ENCODE data around the gene SLC7A14. TPM values are rescaled to one million over a fixed set of nuclear protein-coding genes. Genes with fewer than 3 reads are reported as not detected.

Gene SLC7A14
- total RNA-seq, 2 experiments from 2014 or later = not detected

GRCh38 chr3:170488802-170489201 is 97.1 kb downstream of the SLC7A14 start:
- no peak for DNase-seq (ENCODE audit: low spot score)
- POLR2A ChIA-PET = interaction anchor here (0.6 kb wide), 1 partner anchor 895 kb away, joined by 3 read pairs; no protein-coding TSS in a partner anchor
- CTCF ChIA-PET (ENCODE audit: unreplicated experiment) = no interaction called here

GRCh38 chr3:170487031-170487430 is 98.8 kb downstream of the SLC7A14 start:
- H3K4me1 ChIP-seq (ENCODE audit: insufficient read depth, low read length, poor library complexity, severe bottlenecking) = no peaks in the 10 kb centered on the region
- H3K79me2 ChIP-seq (ENCODE audit: insufficient read depth, low read depth, low read length) = no peaks in the 10 kb centered on the region
- no peak overlapping the region for H2AFZ ChIP-seq (ENCODE audit: low read length)
- H3K27ac ChIP-seq (ENCODE audit: low read depth, low read length, poor library complexity, severe bottlenecking) = no peak overlapping the region
- TF ChIP-seq EZH2phosphoT487 (IDR thresholded peaks at IDR 0.05; ENCODE audit: borderline replicate concordance, low read depth, low read length) (no peak), CTCF (conservative IDR thresholded peaks at IDR 0.05; ENCODE audit: low read length) (no peak)
- ChIA-PET CTCF (ENCODE audit: unreplicated experiment) (no interaction called here), POLR2A (interaction anchor here (0.6 to 1.7 kb wide), 4 partner anchors 10 to 138 kb away, joined by 3 to 8 read pairs (median 4); partner anchors contain the start of gene SLC7A14)
- no peaks in the 10 kb centered on the region for H4K20me1 ChIP-seq (ENCODE audit: insufficient read depth, low read length)
- no peaks in the 10 kb centered on the region for H3K9me2 ChIP-seq (ENCODE audit: insufficient read depth, low read length)
- no peak overlapping the region for H3K4me2 ChIP-seq (ENCODE audit: low read length)
- H3K36me3 ChIP-seq (ENCODE audit: insufficient read depth, low read length) = no peaks in the 10 kb centered on the region
- H3K9me3 ChIP-seq (ENCODE audit: low read length) = no peaks in the 10 kb centered on the region
- no peak overlapping the region for H3K4me3 ChIP-seq (ENCODE audit: low read depth, low read length, poor library complexity, severe bottlenecking)
- no peak for DNase-seq (ENCODE audit: low spot score)
- no TSS peak for BruUV-seq (replicated peaks)
- intact Hi-C loops (cut with micrococcal nuclease; ENCODE audit: unreplicated experiment) = no loop called here

More at GRCh38 chr3:170488802-170489201, 97.1 kb downstream of the SLC7A14 start:
- intact Hi-C loops (cut with micrococcal nuclease; ENCODE audit: unreplicated experiment) = no loop called here
- Histone ChIP-seq H3K36me3 (ENCODE audit: insufficient read depth, low read length) (no peaks in the 10 kb centered on the region), H3K4me2 (ENCODE audit: low read length) (no peak overlapping the region), H3K9me3 (ENCODE audit: low read length) (no peaks in the 10 kb centered on the region), H3K9me2 (ENCODE audit: insufficient read depth, low read length) (no peaks in the 10 kb centered on the region), H2AFZ (ENCODE audit: low read length) (no peak overlapping the region), H3K4me1 (ENCODE audit: insufficient read depth, low read length, poor library complexity, severe bottlenecking) (no peaks in the 10 kb centered on the region), H3K27ac (ENCODE audit: low read depth, low read length, poor library complexity, severe bottlenecking) (no peak overlapping the region), H3K4me3 (ENCODE audit: low read depth, low read length, poor library complexity, severe bottlenecking) (no peak overlapping the region), H3K79me2 (ENCODE audit: insufficient read depth, low read depth, low read length) (no peaks in the 10 kb centered on the region), H4K20me1 (ENCODE audit: insufficient read depth, low read length) (no peaks in the 10 kb centered on the region)
- no TSS peak for BruUV-seq (replicated peaks)
- TF ChIP-seq EZH2phosphoT487 (IDR thresholded peaks at IDR 0.05; ENCODE audit: borderline replicate concordance, low read depth, low read length) (no peak), CTCF (conservative IDR thresholded peaks at IDR 0.05; ENCODE audit: low read length) (no peak)

DNA sequence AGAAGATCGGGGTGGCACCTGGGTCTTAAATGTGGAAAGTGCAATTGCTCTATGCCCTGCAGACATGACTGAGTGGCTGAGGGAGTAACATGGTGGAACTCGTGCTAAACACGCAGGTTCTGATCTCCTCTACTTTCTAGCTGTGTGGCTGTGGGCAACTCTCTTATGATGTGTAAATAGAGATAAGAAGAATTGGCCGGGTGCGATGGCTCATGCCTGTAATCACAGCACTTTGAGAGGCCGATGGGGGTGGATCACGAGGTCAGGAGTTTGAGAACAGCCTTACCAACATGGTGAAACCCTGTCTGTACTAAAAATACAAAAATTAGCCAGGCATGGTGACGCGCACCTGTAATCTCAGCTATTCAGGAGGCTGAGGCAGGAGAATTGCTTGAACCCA is 99.5 kb downstream of the SLC7A14 start:
- H3K79me2 ChIP-seq (ENCODE audit: insufficient read depth, low read depth, low read length) = no peaks in the 10 kb centered on the region
- ChIA-PET CTCF (ENCODE audit: unreplicated experiment) (no interaction called here), POLR2A (interaction anchor here (0.7 to 1.7 kb wide), 3 partner anchors 10 to 137 kb away, joined by 3 to 8 read pairs (median 5); partner anchors contain the start of gene SLC7A14)
- H3K36me3 ChIP-seq (ENCODE audit: insufficient read depth, low read length) = no peaks in the 10 kb centered on the region
- DNase-seq (ENCODE audit: low spot score) = no peak
- no peak overlapping the region for H3K4me3 ChIP-seq (ENCODE audit: low read depth, low read length, poor library complexity, severe bottlenecking)
- no peak for TF ChIP-seq CTCF (conservative IDR thresholded peaks at IDR 0.05; ENCODE audit: low read length)
- no peak overlapping the region for H2AFZ ChIP-seq (ENCODE audit: low read length)
- no peaks in the 10 kb centered on the region for H3K9me2 ChIP-seq (ENCODE audit: insufficient read depth, low read length)
- H3K4me2 ChIP-seq (ENCODE audit: low read length) = no peak overlapping the region
- H3K27ac ChIP-seq (ENCODE audit: low read depth, low read length, poor library complexity, severe bottlenecking) = no peak overlapping the region
- H3K4me1 ChIP-seq (ENCODE audit: insufficient read depth, low read length, poor library complexity, severe bottlenecking) = no peaks in the 10 kb centered on the region
- intact Hi-C loops (cut with micrococcal nuclease; ENCODE audit: unreplicated experiment) = no loop called here
- no peaks in the 10 kb centered on the region for H3K9me3 ChIP-seq (ENCODE audit: low read length)
- no TSS peak for BruUV-seq (replicated peaks)
- no peaks in the 10 kb centered on the region for H4K20me1 ChIP-seq (ENCODE audit: insufficient read depth, low read length)
